ENCODE results near the gene SETD2.
"Not testable (repeated sequence)": the region's sequence is repeated elsewhere in the genome, so short reads cannot be mapped to it uniquely, and the experiment has no call there.

SETD2 gene

DNA sequence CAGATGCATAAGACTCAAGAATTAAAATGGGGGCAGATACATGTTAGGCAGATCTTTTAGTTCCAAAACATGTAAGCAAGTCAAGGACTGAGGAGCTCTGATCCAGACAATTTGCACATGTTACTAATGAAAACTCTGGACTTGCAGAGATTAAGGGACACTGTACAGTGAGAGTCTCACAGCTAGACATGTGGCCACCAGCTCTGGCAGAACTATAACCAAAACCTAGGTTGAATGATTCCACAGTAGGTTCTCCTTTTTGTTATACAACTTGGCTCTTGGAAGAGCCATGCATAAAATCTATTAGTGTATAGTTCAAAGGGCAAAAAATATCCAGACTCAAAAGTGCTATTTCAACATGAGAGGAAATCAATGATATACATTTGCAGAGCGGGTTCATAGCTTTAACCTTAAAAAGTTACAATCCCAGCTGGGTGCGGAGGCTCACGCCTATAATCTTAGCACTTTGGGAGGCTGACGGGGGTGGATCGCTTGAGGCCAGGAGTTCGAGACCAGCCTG, 61.8 kb downstream of the SETD2 start:
- DNase-seq, result no peak

DNA sequence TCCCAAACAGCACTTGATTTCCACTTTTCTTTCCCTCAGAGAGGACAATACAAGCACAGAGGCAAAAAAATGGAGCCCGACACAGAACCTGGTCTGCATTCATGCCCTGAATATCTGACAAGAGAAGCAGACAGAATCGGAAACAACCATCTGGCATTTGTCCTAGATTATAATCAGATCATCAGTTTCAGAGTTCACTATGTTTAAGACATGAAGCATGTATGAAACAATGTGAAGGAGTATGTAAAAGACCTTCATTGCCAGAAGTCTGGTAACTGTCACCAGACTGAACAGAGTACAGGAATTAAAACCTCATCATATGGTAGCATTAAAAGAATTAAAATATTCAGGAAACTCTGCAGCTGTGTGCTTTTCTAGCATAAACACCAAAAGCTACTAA, 65.0 kb downstream of the SETD2 start:
- DNase-seq, result no peak

- no peak for DNase-seq
Measured at GRCh38 chr3:47097864-47098263, 66.0 kb downstream of the SETD2 start.

DNA sequence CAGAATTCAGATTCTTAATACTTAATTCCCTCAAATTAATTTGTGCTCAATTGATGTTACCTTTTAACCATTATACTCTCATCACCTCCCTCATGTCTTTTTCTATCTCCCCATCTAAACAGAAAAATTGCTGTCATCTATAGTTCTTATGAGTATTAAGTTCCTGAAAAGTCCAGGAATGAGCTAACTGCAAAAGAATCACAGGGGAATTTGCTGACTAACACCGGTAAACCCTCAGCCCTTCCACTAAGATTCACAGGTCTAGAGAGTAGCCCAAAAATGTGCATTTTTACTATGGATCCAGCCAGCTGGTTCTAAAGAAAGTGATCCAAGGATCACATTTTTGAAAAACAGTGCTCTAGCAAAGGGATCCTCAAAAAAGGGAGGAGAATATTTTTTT, 67.0 kb downstream of the SETD2 start:
- no peak for DNase-seq

DNA sequence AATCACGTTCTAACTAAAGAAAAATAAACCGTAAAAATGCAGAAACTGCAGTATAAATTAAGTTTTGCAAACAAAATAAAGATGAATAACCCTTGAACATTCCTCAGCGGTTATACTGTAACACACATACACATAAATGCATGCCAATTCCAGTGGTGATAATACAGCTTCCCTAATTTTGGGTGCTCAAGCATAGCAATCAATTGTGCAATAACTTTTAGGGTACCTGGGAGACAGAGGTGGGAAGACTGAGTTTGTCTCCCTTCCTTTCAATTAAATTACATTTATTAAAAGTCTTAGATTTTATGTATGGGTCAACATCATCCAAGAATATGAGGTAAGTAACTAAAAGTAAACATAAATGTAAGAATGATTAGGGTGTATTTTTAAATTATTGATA, 71.8 kb downstream of the SETD2 start:
- no peak for DNase-seq

DNA sequence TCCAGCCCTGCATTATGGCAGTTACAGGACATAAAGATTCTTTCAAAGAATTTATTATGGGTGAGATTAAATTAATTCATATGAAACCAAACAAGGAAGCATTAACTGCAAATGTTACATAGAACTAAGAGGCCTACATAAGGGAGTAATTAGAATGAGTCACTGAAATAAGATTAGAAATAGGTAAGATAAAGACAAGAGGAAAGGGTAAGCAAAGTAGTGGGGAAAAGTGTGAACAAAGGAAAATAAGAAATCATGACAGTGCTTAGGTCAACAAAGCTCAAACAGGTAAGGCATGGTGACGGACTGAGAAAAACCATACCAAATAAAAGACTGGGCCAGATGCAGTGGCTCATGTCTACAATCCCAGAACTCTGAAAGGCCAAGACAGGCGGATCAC, 74.3 kb downstream of the SETD2 start:
- DNase-seq, result no peak

DNA sequence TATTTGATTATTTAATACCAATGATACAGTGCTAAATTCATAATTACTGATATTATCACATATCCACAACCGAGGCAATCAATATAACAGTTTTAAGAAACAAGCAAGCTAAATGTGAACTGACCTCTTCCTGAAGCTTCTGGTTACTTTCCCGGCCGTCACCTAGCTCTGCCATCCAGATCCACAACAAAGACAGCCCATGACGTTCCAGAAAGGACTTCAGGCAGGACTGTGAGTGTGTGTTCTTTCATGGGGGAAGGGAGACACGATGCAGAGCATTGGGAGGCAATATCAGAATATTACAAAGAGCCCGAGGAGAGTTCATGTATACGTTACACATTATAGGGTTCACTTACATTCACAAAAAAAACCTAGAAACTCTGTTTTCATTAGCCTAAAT, 77.8 kb downstream of the SETD2 start:
- DNase-seq, result no peak

DNA sequence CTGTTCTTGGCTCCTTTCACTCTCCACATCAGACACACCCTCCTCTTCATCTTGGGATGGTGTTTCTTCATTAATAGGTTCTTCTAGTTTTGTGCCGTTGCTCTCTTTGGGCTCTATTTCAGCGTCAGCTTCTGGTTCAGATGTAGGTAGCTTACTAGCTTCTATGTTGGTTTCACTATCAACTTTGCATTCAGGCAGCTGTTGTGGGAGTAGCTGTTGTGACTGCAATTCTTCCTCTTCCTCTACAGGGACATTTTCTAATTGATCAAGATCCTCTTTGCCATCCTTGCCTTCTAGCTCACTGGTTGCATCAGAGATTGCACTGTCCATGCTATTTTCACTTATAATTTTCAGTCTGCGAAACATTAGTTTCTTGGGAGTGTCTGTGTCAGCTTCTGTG, 80.1 kb downstream of the SETD2 start:
- DNase-seq, result peak in 1 of 5 experiments; percentile 15

- no peak for DNase-seq
Measured at GRCh38 chr3:47082519-47082918, 81.4 kb downstream of the SETD2 start.

DNA sequence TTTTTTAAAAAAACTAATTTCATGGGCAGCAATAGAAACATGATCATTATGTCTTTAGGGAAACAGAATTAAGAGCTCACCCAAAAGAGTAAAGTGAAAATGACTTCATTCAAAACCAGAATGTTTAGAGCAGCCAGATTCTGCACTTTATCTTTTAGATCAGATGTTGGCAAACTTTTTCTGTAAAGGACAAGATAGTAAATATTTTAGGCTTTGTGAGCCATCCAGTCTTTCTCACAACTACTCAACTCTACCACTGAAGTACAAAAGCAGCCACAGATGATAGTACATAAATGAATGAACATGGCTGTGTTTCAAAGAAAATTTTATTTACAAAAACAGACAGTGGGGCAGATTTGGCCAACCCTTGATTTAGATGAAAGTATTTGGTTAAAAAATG, 84.5 kb downstream of the SETD2 start:
- DNase-seq, result peak in 1 of 5 experiments; percentile 74

- no peak for DNase-seq
Measured at GRCh38 chr3:47073685-47074084, 90.2 kb downstream of the SETD2 start.

GRCh38 chr3:47070770-47071169, 93.1 kb downstream of the SETD2 start:
- DNase-seq, result no peak

DNA sequence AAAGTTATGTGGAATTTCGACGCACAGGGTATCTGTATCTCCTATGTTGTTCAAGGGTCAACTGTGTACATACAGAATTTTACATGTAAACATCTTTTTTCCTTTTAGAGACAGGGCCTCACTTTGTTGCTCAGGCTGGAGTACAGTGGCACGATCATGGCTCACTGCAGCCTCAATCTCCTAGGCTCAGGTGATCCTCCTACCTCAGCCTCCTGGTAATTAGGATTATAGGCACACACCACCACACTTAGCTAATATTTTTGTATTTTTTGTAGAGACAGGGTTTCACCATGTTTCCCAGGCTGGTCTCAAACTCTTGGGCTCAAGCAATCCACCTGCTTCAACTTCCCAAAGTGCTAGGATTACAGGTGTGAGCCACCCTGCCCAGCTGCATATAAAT, 97.7 kb downstream of the SETD2 start:
- not testable (repeated sequence) for DNase-seq

- no peak for DNase-seq
Measured at GRCh38 chr3:47065681-47066080, 98.2 kb downstream of the SETD2 start.

GRCh38 chr3:47065058-47065457, 98.9 kb downstream of the SETD2 start:
- DNase-seq, result no peak

DNA sequence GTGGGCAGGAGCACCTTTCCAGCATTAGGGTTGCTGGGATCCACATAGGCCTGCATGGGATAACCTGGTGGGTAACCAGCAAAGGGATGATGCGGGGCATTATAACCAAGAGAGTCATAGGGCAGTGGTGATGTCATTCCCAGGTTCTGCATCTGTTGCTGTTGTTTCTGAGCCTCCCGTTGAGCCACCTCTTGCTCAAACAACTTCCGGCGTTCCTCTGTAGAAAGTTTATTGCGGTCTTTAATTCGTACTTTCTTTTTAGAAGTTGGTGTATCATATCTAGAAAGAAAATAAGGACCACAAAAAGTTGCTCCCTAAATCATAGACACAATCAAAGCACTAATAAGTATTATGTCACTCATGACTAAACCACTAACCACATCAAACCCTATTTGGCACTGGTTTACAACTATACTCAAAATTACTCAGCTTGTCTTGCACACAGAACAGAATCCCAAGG, 106.7 kb downstream of the SETD2 start:
- peak in 4 of 5 experiments; percentile 32 to 91 (median 64) for DNase-seq

DNA sequence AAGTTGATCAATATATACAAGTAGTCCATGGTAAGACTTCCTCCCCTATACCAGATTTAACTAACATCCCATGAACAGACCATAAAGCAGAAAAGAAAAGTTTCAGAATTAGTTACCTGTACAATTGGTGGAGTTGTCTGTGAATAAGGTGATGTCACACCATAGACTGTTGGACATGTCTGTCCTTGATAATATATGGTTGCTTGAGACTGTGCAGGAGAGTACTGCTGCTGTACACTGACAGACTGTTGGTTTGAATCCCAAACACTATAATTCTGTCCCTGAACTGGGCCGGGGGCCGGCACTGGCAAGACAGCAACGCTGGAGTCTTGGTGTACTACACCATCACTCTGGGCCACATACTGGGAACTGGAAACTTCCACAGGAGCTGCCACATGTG, 107.2 kb downstream of the SETD2 start:
- DNase-seq, result no peak

DNA sequence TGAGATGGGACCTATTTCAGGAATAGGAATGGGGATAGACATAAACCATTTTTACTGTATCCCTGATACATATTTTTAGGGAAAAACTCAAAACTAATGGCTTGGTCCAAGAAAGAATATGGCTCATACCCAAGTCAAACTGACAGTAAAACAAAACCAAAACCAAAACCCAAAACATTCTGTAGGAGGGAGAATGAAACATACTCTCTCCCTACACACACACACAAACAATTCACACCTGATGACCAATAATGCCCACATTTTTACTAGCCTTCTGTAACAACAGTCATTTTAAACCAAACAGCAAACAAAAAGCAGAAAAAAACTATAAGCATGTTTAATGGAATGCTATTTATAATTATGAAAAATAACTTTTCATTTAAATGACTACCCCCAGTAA, 109.5 kb downstream of the SETD2 start:
- DNase-seq, result no peak

GRCh38 chr3:47047673-47048072, 116.2 kb downstream of the SETD2 start:
- DNase-seq, result no peak

DNA sequence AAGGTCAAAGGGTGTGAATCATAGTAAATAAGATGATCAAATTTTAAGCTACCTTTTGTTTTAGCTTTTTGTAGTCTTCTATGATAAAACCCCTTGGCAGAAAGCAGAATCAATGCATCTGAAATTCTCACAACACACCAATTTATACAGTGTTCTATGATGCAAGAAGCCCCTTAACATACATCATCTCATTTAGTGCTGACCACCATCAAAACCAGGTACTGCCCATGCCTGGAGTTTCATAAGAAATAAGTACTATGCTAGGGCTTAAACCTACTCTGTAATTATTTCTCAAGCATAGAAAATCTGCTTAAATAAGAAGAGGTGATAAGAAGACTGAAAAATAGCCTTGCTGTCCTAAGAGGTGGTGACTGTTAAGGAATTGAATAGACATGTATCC, 116.8 kb downstream of the SETD2 start:
- DNase-seq, result no peak

DNA sequence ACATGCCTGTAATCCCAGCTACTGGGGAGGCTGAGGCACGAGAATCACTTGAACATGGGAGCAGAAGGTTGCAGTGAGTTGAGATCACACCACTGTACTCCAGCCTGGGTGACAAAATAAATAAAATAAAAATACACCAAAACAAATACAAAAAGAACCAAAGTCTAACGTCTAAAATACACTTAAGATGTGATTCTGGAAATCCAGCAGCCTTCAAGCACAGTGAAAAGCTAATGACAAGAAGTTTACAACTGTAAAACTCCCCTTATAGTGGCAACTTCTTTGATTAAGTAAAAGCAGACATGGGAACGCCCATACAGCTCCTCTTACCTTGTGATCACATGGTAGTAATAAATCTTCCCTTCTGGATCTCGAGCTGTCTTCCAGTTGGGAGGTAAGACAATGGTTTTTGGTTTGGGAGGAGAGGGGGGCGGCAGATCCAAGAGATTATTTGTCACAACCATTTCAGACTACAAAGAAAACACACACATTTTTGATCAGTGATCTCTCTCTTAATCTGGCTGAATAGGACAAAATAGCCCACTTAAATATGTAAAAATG, 121.6 kb downstream of the SETD2 start:
- no peak for DNase-seq

- DNase-seq, result no peak
Measured at GRCh38 chr3:47041114-47041513, 122.8 kb downstream of the SETD2 start.

DNA sequence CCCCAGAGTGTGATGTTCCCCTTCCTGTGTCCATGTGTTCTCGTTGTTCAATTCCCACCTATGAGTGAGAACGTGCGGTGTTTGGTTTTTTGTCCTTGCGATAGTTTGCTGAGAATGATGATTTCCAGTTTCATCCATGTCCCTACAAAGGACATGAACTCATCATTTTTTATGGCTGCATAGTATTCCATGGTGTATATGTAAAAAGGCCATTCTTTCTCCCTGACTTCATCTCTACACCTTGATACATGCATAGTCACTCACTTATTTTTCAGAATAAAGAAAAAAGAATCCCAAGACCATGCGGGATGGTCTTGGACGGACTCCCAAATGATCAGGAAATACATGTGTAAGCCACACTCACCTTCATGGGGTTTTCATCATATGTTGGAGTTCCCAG, 126.6 kb downstream of the SETD2 start:
- not testable (repeated sequence) for DNase-seq

GRCh38 chr3:47036145-47036544, 127.8 kb downstream of the SETD2 start:
- DNase-seq, result no peak

DNA sequence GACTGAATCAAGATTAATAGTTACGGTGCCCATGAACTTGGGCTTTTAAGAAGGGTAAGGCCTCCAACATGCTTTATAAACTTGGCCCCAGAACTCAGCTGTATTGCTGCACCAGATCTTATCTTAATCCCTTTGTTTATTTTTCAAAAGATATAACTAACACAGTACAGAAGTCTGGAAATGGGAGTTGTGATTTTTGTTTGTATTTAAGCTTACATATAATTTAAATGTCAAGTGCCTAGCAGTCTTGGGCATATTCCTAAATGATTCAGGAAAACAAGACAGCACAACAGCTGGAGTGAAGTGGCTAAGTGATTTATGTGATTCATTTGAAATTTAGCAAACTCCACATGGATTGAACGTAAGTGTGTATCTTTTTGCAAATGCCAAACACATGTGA, 128.3 kb downstream of the SETD2 start:
- no peak for DNase-seq

Measured in T-helper 2 cell (primary cell).